ENCODE results near the gene ANLN.

- TF ChIP-seq, protein P1, sequence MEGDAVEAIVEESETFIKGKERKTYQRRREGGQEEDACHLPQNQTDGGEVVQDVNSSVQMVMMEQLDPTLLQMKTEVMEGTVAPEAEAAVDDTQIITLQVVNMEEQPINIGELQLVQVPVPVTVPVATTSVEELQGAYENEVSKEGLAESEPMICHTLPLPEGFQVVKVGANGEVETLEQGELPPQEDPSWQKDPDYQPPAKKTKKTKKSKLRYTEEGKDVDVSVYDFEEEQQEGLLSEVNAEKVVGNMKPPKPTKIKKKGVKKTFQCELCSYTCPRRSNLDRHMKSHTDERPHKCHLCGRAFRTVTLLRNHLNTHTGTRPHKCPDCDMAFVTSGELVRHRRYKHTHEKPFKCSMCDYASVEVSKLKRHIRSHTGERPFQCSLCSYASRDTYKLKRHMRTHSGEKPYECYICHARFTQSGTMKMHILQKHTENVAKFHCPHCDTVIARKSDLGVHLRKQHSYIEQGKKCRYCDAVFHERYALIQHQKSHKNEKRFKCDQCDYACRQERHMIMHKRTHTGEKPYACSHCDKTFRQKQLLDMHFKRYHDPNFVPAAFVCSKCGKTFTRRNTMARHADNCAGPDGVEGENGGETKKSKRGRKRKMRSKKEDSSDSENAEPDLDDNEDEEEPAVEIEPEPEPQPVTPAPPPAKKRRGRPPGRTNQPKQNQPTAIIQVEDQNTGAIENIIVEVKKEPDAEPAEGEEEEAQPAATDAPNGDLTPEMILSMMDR (IDR thresholded peaks at IDR 0.05), result no peak
- no peak for TF ChIP-seq POLR2A (IDR thresholded peaks at IDR 0.05)
Measured at GRCh38 chr7:36396150-36396549, 6.5 kb downstream of the ANLN start.
